ENCODE measurements around the gene MRPL14.

Gene MRPL14

DNA sequence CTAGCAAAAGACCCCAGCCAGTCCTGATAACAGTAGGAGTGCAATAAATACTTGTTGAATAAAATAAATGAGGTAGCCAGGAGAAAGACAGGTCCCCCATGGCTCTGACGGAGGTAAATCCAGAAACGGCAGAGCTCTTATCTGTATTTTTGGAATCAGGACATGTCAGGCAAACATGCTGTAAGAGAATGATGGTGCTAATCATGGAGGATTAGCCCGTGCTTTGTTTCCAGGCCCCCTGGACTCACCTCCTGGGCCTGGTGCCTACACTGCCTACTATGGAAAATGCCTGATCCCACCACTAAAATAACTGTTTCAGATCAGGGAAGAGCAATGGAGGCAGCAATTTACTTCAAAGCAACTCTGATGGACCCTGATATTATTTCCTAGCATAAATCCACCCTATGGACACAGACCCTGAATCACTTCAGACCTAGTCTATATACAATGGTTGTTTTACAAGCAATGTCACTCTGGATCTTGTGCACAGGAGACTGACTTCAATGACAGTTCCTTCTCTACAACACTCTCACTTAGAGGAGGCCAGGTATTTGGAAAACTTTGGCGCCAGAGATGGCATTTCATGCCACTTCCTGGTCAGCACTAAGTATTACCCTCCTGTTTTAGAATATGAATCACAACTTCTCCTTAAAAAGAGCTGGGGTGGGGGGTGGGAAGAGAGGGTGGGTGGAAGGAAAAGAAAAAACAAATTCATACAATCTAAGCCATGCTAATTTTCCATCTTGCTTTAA is 6.4 kb downstream of the MRPL14 start:
- no peak for TF ChIP-seq CTCF (conservative IDR thresholded peaks at IDR 0.05; ENCODE audit: low read depth)
- ChIA-PET POLR2A (ENCODE audit: low non-redundant PET) (no interaction called here), CTCF (interaction anchor here (0.6 kb wide), 1 partner anchor 22 kb away, joined by 6 read pairs; no protein-coding TSS in a partner anchor)
- H3K27ac ChIP-seq, result no peak overlapping the region; the same call in 1 of the 2 replicates
- DNase-seq (ENCODE audit: low spot score), result no peak

- H3K27ac ChIP-seq, result peak overlapping the region; percentile 62
- no peak for TF ChIP-seq CTCF (conservative IDR thresholded peaks at IDR 0.05; ENCODE audit: low read depth)
- ChIA-PET POLR2A (ENCODE audit: low non-redundant PET) (no interaction called here), CTCF (interaction anchor here (0.7 kb wide), 1 partner anchor 385 kb away, joined by 4 read pairs; no protein-coding TSS in a partner anchor)
- DNase-seq (ENCODE audit: low spot score), result no peak
These were observed 7.5 kb downstream of the MRPL14 start for GRCh38 chr6:44119704-44120262.

- DNase-seq (ENCODE audit: low spot score), result peak; percentile 62
- TF ChIP-seq CTCF (conservative IDR thresholded peaks at IDR 0.05; ENCODE audit: low read depth), result no peak
- CTCF ChIA-PET, result no interaction called here
- POLR2A ChIA-PET (ENCODE audit: low non-redundant PET), result no interaction called here
- H3K27ac ChIP-seq, result peak overlapping the region; percentile 73
These were observed 9.7 kb downstream of the MRPL14 start for GRCh38 chr6:44117397-44118128.

DNA sequence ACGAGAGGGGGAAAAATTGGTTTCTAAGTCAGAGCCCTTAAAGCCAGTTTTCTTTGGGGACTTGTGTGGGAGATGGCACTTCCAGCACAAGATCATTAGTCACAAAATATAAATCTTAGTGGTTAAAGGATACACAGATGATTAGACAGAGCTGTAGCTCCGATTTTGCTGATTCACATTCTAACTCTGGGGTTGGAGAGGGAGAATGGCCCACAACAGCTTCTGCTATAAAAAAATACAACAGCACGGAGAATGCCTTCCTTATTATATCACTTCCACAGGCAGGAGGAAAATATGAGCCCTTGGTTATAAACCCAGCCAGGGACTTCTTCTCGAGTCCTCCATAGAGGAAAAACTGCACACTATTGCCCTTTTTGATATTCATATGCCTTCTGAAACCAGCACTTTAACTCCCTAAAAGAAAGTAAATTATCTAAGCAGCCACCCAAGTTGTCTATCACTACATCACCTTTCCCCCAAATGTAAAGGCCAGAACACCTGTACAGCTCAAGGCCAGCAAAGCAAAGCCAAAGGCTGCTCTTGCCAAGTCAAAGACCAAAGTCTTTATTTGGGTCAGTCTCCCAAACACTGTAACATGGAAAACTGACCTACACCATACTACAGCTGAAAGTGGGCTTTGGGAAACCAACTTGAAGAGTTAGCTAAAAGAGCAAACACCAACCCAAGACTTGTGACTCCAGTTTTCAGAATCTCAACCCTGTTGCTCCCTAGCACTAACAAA is 10.4 kb downstream of the MRPL14 start:
- ChIA-PET POLR2A (ENCODE audit: low non-redundant PET) (no interaction called here), CTCF (interaction anchor here (0.6 to 0.8 kb wide), 5 partner anchors 14 to 118 kb away, joined by 3 to 5 read pairs (median 3); no protein-coding TSS in a partner anchor)
- H3K27ac ChIP-seq, result peak overlapping the region; percentile 80
- DNase-seq (ENCODE audit: low spot score), result no peak
- no peak for TF ChIP-seq CTCF (conservative IDR thresholded peaks at IDR 0.05; ENCODE audit: low read depth)

GRCh38 chr6:44115866-44116265 is 11.4 kb downstream of the MRPL14 start:
- peak; percentile 85 for DNase-seq (ENCODE audit: low spot score)
- H3K27ac ChIP-seq, result peak overlapping the region; percentile 80
- TF ChIP-seq CTCF (conservative IDR thresholded peaks at IDR 0.05; ENCODE audit: low read depth), result no peak
- ChIA-PET CTCF (interaction anchor here (0.8 to 1.0 kb wide), 2 partner anchors 119 to 122 kb away, joined by 3 read pairs; no protein-coding TSS in a partner anchor), POLR2A (ENCODE audit: low non-redundant PET) (no interaction called here)

- TF ChIP-seq CTCF (conservative IDR thresholded peaks at IDR 0.05; ENCODE audit: low read depth), result no peak
- no peak for DNase-seq (ENCODE audit: low spot score)
- POLR2A ChIA-PET (ENCODE audit: low non-redundant PET), result no interaction called here
- CTCF ChIA-PET, result interaction anchor here (0.5 kb wide), 1 partner anchor 445 kb away, joined by 3 read pairs; no protein-coding TSS in a partner anchor
- H3K27ac ChIP-seq, result peak overlapping the region; percentile 50
These were observed 13.8 kb downstream of the MRPL14 start for GRCh38 chr6:44113414-44113813.

All from RWPE1 (cell line).